Parathyroid adenoma (tissue), 2 donors: Measurements from ENCODE around the gene RNF208.

ENCODE experiments used
- H2AFZ ChIP-seq: fragments of 300-600 bp; sonication (generic); one replicate; pipeline ENCODE4 v1.7.0; 2017; ENCODE audit warnings: antibody characterized with exemption, mild to moderate bottlenecking
- H3K27ac ChIP-seq: fragments of 300-600 bp; sonication (generic); one replicate; pipeline ENCODE4 v1.7.0; 2017
- H3K27me3 ChIP-seq: fragments of 300-600 bp; sonication (generic); one replicate; pipeline ENCODE4 v1.7.0; 2017; ENCODE audit warnings: low read length; ENCODE audit not compliant: control insufficient read depth, insufficient read depth
- H3K36me3 ChIP-seq: fragments of 300-600 bp; sonication (generic); one replicate; pipeline ENCODE4 v1.7.0; 2017; ENCODE audit warnings: low read length; ENCODE audit not compliant: control insufficient read depth, insufficient read depth
- H3K4me1 ChIP-seq: fragments of 300-600 bp; sonication (generic); one replicate; pipeline ENCODE4 v1.7.0; 2017; ENCODE audit warnings: control low read depth
- H3K4me2 ChIP-seq: fragments of 300-600 bp; sonication (generic); one replicate; pipeline ENCODE4 v1.7.0; 2017; ENCODE audit warnings: low read length
- H3K4me3 ChIP-seq: fragments of 300-600 bp; sonication (generic); one replicate; pipeline ENCODE4 v1.7.0; 2017; ENCODE audit warnings: low read depth, low read length
- H3K79me2 ChIP-seq: fragments of 300-600 bp; sonication (generic); one replicate; pipeline ENCODE4 v1.7.0; 2017; ENCODE audit warnings: control low read depth
- H3K9ac ChIP-seq: fragments of 300-600 bp; sonication (generic); one replicate; pipeline ENCODE4 v1.7.0; 2017; ENCODE audit warnings: mild to moderate bottlenecking
- H3K9me3 ChIP-seq: fragments of 300-600 bp; sonication (generic); one replicate; pipeline ENCODE4 v1.7.0; 2017; ENCODE audit warnings: low read length; ENCODE audit not compliant: control insufficient read depth
- CTCF ChIP-seq: fragments of 300-600 bp; sonication (generic); IDR thresholded peaks from one replicate; pipeline ENCODE4 v1.7.0; 2017; ENCODE audit warnings: antibody characterized with exemption, mild to moderate bottlenecking
- donor health status: primary hyperparathyroidism.

Gene RNF208

GRCh38 chr9:137251490-137252268 is 29.6 kb upstream of the RNF208 start:
- no peak for TF ChIP-seq CTCF

GRCh38 chr9:137251194-137251461 is 29.1 kb upstream of the RNF208 start, which contains the start of gene STPG3:
Gene STPG3 (plus strand): TSS chr9:137251286. CDS start chr9:137251287, 1 bp downstream.
- Histone ChIP-seq H3K27ac (no peak within 1 kb of the TSS), H3K4me3 (no peak within 1 kb of the TSS), H3K27me3 (no peaks in the 10 kb centered on the region), H3K36me3 (no peaks in the 10 kb centered on the region), H3K9me3 (no peaks in the 10 kb centered on the region), H3K9ac (no peak within 1 kb of the TSS), H3K4me1 (no peaks in the 10 kb centered on the region), H3K79me2 (no peaks in the 10 kb centered on the region), H2AFZ (no peak within 1 kb of the TSS), H3K4me2 (no peak within 1 kb of the TSS)
- TF ChIP-seq CTCF: no peak

More at GRCh38 chr9:137251490-137252268, 29.6 kb upstream of the RNF208 start:
- no peaks in the 10 kb centered on the region for H3K79me2 ChIP-seq
- H3K27me3 ChIP-seq: no peaks in the 10 kb centered on the region
- H3K4me2 ChIP-seq: no peak overlapping the region
- H3K36me3 ChIP-seq: no peaks in the 10 kb centered on the region
- no peak overlapping the region for H3K4me3 ChIP-seq
- H3K9me3 ChIP-seq: no peaks in the 10 kb centered on the region
- peaks cover 3% of the 10 kb centered on the region for H3K4me1 ChIP-seq
- no peak overlapping the region for H3K27ac ChIP-seq
- no peak overlapping the region for H2AFZ ChIP-seq
- H3K9ac ChIP-seq: no peak overlapping the region

DNA sequence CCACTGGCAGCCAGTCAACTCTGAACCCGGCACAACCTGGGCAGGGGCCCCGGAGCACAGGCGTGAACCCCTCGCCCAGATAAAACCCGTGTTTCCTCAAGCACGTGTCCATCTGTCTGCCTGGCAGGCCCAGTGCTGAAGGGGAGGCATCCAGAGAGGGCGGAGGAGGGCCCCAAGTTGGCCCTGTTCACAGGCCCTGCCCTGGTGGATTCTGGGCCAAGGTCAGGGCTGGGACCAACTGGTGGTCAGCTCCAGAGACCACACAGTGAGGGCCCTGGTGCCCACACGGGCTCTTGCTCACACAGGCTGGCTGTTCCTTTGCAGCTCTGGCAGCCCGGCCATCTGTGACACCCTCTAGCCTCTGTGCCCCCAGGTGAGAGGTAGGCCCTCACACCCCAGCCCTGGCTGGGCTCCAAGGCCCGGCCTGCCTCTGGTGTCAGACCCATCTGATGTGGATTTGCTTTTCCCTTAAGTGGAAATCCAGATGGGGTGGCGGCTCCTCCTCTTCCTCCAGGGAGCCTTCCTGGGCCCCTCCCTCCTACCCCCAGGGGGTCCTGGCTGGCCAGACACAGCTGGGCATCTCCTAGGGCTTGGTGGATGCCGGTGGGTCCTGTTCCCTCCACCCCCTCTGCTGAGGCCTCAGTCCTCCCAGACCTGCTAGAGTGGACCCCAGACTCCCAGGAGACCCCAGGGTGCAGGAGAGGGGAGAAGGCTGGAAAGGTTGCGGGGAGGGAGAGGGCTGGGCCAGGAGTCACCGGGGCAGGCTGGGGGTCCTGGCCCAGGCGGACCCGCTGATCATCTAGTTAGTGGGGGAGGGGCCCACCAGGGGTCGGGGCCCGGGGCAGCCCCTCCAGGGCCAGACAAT is 28.5 kb upstream of the RNF208 start:
- Histone ChIP-seq H3K27me3 (no peaks in the 10 kb centered on the region), H3K36me3 (no peaks in the 10 kb centered on the region), H3K4me3 (no peak overlapping the region), H3K79me2 (no peaks in the 10 kb centered on the region), H3K9ac (no peak overlapping the region), H3K4me2 (no peak overlapping the region), H3K27ac (no peak overlapping the region), H2AFZ (no peak overlapping the region), H3K4me1 (no peaks in the 10 kb centered on the region), H3K9me3 (no peaks in the 10 kb centered on the region)
- TF ChIP-seq CTCF: no peak

DNA sequence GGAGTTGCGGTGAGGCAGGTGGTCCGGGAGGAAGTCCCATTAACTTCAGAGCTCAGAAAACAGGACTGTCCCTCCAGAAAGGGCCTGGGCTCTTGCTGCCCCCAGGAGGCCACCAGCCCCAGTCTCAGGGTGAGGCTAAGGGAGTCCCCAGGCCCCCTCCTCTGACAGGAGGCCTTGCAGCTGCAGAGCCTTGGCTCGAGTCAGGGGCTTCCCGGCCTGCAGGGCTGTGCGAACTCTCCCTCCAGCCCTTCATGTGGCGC is 25.8 kb upstream of the RNF208 start:
- no peak for TF ChIP-seq CTCF
- H2AFZ ChIP-seq: no peak overlapping the region
- no peaks in the 10 kb centered on the region for H3K36me3 ChIP-seq
- H3K9ac ChIP-seq: no peak overlapping the region
- no peak overlapping the region for H3K4me2 ChIP-seq
- no peaks in the 10 kb centered on the region for H3K4me1 ChIP-seq
- H3K4me3 ChIP-seq: no peak overlapping the region
- H3K79me2 ChIP-seq: no peaks in the 10 kb centered on the region
- H3K27me3 ChIP-seq: no peaks in the 10 kb centered on the region
- no peaks in the 10 kb centered on the region for H3K9me3 ChIP-seq
- no peak overlapping the region for H3K27ac ChIP-seq
